ENCODE data around the gene TOB2.
"Not testable (repeated sequence)": the region's sequence is repeated elsewhere in the genome, so short reads cannot be mapped to it uniquely, and the experiment has no call there.

Gene TOB2

DNA sequence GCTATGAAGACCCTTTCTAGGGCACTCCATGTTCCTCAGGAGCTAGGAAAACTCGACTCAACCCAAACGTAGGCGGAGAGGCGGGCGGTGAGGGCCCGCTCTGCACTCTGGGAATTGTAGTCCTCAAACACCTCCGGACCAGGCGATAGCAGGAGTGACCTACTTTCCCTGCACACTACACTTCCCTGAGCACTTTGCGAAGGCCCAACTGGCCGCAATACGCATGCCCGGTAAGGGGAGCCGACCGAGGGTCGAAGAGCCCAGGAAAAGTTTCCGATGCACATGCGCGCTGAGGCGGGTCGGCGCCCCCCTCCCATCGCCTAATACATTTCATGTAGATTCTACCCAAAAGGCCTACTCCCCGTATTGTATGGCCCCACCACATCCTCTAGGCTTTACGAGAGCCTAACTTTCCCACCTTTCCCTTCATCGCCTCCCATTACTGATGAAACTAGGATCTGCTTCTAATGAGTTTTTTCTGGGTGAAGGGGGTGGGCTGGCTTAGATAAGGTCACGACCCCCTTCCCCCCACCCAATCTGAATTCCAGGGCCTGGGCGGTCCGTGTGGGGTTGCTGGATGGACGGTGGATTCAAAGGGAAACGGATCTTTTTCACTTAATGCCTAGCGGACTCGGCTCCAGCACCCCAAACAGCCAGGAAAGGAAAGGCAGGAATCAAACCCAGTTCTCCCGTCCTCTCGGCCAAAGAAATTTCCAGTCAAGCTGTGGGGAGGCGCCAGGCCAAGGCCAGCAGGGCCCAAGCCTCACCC lies 2.1 kb downstream of the TOB2 start:
- H3K4me3 ChIP-seq (ENCODE audit: insufficient read depth, low read depth, low read length): peak overlapping the region; percentile 91
- 0% methylated on average over 34 to 35 of the region's 35 CpGs for WGBS, 2 experiments
- peak overlapping the region; percentile 67 for H3K27ac ChIP-seq (ENCODE audit: insufficient read depth, low read depth, low read length, poor library complexity, severe bottlenecking)
- no peaks in the 10 kb centered on the region for H3K27me3 ChIP-seq (ENCODE audit: control insufficient read depth, insufficient read depth, low read length, poor library complexity, severe bottlenecking)
- peaks cover 18% of the 10 kb centered on the region for H3K4me1 ChIP-seq (ENCODE audit: control insufficient read depth, insufficient read depth, low read length)
- peaks cover 4% of the 10 kb centered on the region for H3K36me3 ChIP-seq (ENCODE audit: control insufficient read depth, insufficient read depth, low read length)
- no peaks in the 10 kb centered on the region for H3K9me3 ChIP-seq (ENCODE audit: control insufficient read depth, low read length)

DNA sequence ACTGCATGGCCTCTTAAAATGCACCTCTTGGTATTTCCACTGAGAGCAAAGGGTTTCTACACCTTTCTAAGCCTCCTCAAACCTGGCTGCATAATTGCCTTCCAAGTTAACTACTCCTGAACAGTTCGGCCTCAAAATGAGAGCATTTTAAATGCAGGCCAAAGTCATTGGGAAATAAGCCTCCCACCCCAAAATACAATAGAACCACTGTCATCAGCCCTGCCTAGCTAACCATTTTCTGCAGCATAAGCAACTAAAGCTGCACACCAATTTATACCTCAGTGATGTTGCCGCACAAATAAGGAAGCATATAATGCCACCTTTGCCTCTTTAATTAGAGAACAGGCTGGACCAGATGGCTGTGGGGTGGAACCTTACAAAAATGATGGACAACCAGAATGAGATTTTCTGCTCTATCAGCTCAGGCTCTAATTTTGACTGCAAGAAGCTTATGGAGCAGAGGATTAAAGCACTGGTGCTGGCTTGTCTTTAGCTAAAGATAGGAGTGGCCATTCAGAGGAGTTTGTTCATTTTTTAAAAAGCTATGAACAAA lies 4.3 kb downstream of the TOB2 start:
- no peak overlapping the region for H3K27ac ChIP-seq (ENCODE audit: insufficient read depth, low read depth, low read length, poor library complexity, severe bottlenecking)
- no peaks in the 10 kb centered on the region for H3K27me3 ChIP-seq (ENCODE audit: control insufficient read depth, insufficient read depth, low read length, poor library complexity, severe bottlenecking)
- H3K4me3 ChIP-seq (ENCODE audit: insufficient read depth, low read depth, low read length): no peak overlapping the region
- H3K4me1 ChIP-seq (ENCODE audit: control insufficient read depth, insufficient read depth, low read length): peaks cover 9% of the 10 kb centered on the region
- no peaks in the 10 kb centered on the region for H3K9me3 ChIP-seq (ENCODE audit: control insufficient read depth, low read length)
- H3K36me3 ChIP-seq (ENCODE audit: control insufficient read depth, insufficient read depth, low read length): peaks cover 7% of the 10 kb centered on the region
- 97 to 98% methylated on average over 2 of the region's 2 CpGs for WGBS, 2 experiments

DNA sequence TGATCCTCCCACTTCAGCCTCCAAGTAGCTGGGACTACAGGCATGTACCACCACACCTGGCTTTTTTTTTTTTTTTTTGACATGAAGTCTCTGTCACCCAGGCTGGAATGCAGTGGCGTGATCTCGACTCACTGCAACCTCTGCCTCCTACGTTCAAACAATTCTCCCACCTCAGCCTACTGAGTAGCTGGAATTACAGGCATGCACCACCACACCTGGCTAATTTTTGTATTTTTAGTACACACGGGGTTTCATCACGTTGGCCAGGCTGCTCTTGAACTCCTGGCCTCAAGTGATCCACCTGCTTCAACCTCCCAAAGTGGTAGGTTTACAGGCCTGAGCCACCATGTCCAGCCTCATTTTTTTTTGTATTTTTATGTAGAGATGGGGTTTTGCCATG lies 6.1 kb downstream of the TOB2 start:
- WGBS, 2 experiments: 90 to 94% methylated on average over 5 of the region's 5 CpGs
- not testable (repeated sequence) for H3K4me1 ChIP-seq (ENCODE audit: control insufficient read depth, insufficient read depth, low read length); H3K27ac ChIP-seq (ENCODE audit: insufficient read depth, low read depth, low read length, poor library complexity, severe bottlenecking); H3K27me3 ChIP-seq (ENCODE audit: control insufficient read depth, insufficient read depth, low read length, poor library complexity, severe bottlenecking); H3K9me3 ChIP-seq (ENCODE audit: control insufficient read depth, low read length); H3K4me3 ChIP-seq (ENCODE audit: insufficient read depth, low read depth, low read length)
- H3K36me3 ChIP-seq (ENCODE audit: control insufficient read depth, insufficient read depth, low read length): peaks cover 25% of the 10 kb centered on the region

DNA sequence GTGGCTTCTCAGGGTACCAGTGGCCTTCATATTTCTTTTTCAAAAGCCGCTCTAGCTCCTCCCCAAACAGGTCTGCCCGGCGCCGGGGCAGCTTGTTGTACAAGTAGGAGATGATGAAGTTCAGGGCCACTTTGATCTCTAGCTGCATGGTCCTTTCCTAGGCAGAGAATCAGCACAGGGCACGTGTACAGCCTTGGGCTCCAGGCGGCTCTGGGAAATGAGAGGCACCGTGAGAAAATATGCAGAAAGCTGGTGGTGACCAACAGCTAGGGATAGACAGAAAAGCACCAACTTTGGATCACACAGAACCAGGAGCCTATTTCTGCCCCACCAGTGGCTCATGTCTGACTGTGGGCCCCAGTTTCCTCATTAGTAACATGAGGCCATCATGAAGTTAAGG lies 9.4 kb downstream of the TOB2 start:
- no peaks in the 10 kb centered on the region for H3K4me1 ChIP-seq (ENCODE audit: control insufficient read depth, insufficient read depth, low read length)
- no peaks in the 10 kb centered on the region for H3K9me3 ChIP-seq (ENCODE audit: control insufficient read depth, low read length)
- H3K27me3 ChIP-seq (ENCODE audit: control insufficient read depth, insufficient read depth, low read length, poor library complexity, severe bottlenecking): no peaks in the 10 kb centered on the region
- peaks cover 37% of the 10 kb centered on the region for H3K36me3 ChIP-seq (ENCODE audit: control insufficient read depth, insufficient read depth, low read length)
- no peak overlapping the region for H3K4me3 ChIP-seq (ENCODE audit: insufficient read depth, low read depth, low read length)
- 96 to 97% methylated on average over 7 of the region's 7 CpGs for WGBS, 2 experiments
- H3K27ac ChIP-seq (ENCODE audit: insufficient read depth, low read depth, low read length, poor library complexity, severe bottlenecking): no peak overlapping the region

DNA sequence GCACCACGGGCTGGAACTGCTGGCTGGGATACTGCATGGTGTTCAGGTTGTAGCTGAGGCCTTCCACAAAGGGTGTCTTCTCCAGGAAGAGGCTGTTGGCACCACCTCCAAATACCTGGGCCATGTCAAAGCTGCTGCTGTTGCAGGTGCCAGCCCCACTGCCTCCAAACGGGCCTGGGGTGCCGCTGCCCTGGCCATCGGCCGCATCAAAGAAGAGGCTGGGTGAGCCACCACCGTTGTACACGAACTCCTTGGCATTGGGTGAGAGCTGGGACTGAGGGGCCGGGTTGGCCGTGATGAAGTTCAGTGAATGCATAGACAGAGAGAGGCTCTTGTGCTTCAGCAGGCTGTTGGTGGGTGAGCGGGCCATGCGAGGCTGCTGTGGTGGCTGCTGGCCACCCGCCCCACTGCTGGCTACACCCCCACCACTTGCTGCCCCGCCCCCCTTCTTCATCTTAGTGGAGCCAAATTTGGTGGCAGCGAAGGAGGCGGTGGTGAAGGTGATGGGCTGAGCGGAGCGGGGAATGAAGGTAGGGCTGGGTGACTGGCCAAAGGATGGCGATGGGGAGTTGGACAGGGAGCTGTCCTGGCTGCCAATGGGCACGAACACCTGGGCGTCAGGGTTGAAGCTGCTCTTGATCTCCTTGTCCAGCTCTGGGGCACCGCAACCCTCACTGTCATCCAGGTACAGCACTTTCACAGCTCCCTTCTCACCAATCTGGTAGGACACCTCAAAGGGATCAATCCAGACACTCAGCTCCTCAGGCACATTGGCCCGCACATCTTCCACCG lies 10.1 kb downstream of the TOB2 start:
- Histone ChIP-seq H3K4me1 (ENCODE audit: control insufficient read depth, insufficient read depth, low read length) (no peaks in the 10 kb centered on the region), H3K27me3 (ENCODE audit: control insufficient read depth, insufficient read depth, low read length, poor library complexity, severe bottlenecking) (no peaks in the 10 kb centered on the region), H3K9me3 (ENCODE audit: control insufficient read depth, low read length) (no peaks in the 10 kb centered on the region), H3K27ac (ENCODE audit: insufficient read depth, low read depth, low read length, poor library complexity, severe bottlenecking) (no peak overlapping the region), H3K4me3 (ENCODE audit: insufficient read depth, low read depth, low read length) (no peak overlapping the region), H3K36me3 (ENCODE audit: control insufficient read depth, insufficient read depth, low read length) (peaks cover 40% of the 10 kb centered on the region)
- 91 to 92% methylated on average over 23 of the region's 23 CpGs for WGBS, 2 experiments

DNA sequence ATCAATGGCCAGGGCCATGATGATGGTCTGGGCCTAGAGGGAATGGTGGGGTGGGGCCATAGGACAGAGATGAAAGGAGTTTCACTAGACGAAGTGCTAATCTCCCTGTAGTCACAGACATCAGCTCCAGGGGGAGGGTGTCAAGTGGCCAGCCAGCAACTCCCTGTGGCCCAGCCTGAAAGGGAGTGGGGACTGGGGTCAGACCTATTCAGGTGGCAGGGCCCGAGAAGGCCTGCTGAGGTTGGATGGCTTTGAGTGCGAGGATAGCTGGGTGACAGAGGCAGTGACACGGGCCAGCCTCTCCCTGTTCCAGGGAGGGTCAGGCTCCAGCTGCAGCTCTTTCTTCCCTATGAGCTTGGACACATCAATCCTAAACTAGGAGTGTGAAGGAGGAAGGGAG lies 11.0 kb downstream of the TOB2 start:
- H3K4me3 ChIP-seq (ENCODE audit: insufficient read depth, low read depth, low read length): no peak overlapping the region
- no peak overlapping the region for H3K27ac ChIP-seq (ENCODE audit: insufficient read depth, low read depth, low read length, poor library complexity, severe bottlenecking)
- WGBS, 2 experiments: 84 to 95% methylated on average over 4 of the region's 4 CpGs
- H3K27me3 ChIP-seq (ENCODE audit: control insufficient read depth, insufficient read depth, low read length, poor library complexity, severe bottlenecking): no peaks in the 10 kb centered on the region
- no peaks in the 10 kb centered on the region for H3K9me3 ChIP-seq (ENCODE audit: control insufficient read depth, low read length)
- peaks cover 38% of the 10 kb centered on the region for H3K36me3 ChIP-seq (ENCODE audit: control insufficient read depth, insufficient read depth, low read length)
- no peaks in the 10 kb centered on the region for H3K4me1 ChIP-seq (ENCODE audit: control insufficient read depth, insufficient read depth, low read length)

DNA sequence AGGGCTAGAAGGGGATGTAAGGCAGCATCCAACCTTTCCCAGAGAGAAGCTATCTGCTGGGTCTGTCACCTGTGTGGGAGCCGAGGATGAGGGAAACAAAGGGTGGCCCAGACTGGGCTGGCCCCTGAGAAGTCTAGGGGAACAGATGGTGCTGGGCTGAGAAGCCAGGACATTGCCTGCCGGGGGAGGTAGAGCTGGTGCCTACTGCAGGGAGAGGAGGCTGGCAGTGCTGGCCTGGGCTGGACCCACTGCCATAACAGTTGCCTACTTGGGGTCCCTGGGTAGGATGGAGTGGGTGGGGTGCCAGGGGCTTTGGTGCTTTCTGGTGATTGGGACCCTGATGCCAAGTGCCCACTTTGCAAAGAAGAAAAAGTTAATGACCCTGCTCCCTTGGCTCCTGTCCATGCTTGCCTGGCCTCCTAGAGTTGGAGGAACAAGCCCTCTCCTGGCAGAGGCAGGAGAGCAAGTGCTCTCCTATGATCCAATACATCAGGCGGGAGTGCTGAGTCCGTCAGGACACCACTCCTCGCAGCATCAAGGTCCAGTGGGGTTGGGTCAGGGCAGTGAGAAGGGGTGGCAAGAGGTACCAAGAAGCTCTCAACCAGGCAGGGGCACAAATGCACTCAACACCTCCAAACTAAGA lies 12.1 kb downstream of the TOB2 start:
- peaks cover 38% of the 10 kb centered on the region for H3K36me3 ChIP-seq (ENCODE audit: control insufficient read depth, insufficient read depth, low read length)
- WGBS, 2 experiments: 83 to 85% methylated on average over 5 of the region's 5 CpGs
- not testable (repeated sequence) for H3K27me3 ChIP-seq (ENCODE audit: control insufficient read depth, insufficient read depth, low read length, poor library complexity, severe bottlenecking); H3K9me3 ChIP-seq (ENCODE audit: control insufficient read depth, low read length); H3K4me3 ChIP-seq (ENCODE audit: insufficient read depth, low read depth, low read length); H3K4me1 ChIP-seq (ENCODE audit: control insufficient read depth, insufficient read depth, low read length); H3K27ac ChIP-seq (ENCODE audit: insufficient read depth, low read depth, low read length, poor library complexity, severe bottlenecking)

DNA sequence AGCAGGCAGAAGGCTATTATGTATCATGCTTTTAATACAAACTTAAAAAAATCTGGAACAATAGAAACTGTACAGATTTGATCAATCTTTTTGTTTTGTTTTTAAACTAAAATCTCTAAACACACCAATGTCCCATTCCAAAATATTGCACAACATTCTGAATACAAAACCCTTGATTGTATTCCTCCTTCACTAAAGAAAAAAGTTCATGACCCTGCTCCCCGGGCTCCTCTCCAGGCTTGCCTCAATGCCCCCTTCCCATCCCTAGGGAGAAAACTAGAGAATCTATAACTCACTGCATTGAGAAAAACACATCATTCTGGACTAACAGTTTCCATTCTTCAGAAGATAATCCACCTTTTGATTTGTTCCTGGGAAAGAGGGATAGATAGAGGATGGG lies 13.1 kb downstream of the TOB2 start:
- not testable (repeated sequence) for H3K27ac ChIP-seq (ENCODE audit: insufficient read depth, low read depth, low read length, poor library complexity, severe bottlenecking); H3K4me3 ChIP-seq (ENCODE audit: insufficient read depth, low read depth, low read length); H3K27me3 ChIP-seq (ENCODE audit: control insufficient read depth, insufficient read depth, low read length, poor library complexity, severe bottlenecking); H3K9me3 ChIP-seq (ENCODE audit: control insufficient read depth, low read length); H3K4me1 ChIP-seq (ENCODE audit: control insufficient read depth, insufficient read depth, low read length)
- H3K36me3 ChIP-seq (ENCODE audit: control insufficient read depth, insufficient read depth, low read length): peaks cover 38% of the 10 kb centered on the region
- 91 to 100% methylated on average over 1 of the region's 1 CpG for WGBS, 2 experiments

DNA sequence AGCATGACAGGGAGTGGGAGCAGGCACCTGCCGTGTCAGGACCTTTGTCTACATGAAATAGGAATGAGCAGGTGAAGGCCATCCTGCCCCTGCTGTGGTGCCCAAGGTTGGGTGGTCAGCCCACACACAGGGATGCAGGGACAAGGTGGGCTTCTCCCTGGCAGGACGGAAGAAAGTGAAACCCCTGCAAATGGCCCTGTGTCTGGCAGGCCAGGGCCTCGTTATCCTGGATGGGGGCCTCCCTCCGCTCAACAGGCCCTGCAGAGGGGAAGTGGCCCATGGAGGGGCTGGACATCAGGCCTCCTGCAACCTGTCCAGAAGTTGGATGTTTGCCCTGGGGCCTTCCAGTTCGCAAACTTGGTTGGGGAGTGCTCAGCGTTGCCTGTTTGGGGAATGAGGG lies 14.9 kb downstream of the TOB2 start:
- no peaks in the 10 kb centered on the region for H3K9me3 ChIP-seq (ENCODE audit: control insufficient read depth, low read length)
- H3K36me3 ChIP-seq (ENCODE audit: control insufficient read depth, insufficient read depth, low read length): peaks cover 29% of the 10 kb centered on the region
- H3K27ac ChIP-seq (ENCODE audit: insufficient read depth, low read depth, low read length, poor library complexity, severe bottlenecking): no peak overlapping the region
- 94 to 97% methylated on average over 6 of the region's 6 CpGs for WGBS, 2 experiments
- H3K4me1 ChIP-seq (ENCODE audit: control insufficient read depth, insufficient read depth, low read length): no peaks in the 10 kb centered on the region
- H3K27me3 ChIP-seq (ENCODE audit: control insufficient read depth, insufficient read depth, low read length, poor library complexity, severe bottlenecking): no peaks in the 10 kb centered on the region
- H3K4me3 ChIP-seq (ENCODE audit: insufficient read depth, low read depth, low read length): no peak overlapping the region

DNA sequence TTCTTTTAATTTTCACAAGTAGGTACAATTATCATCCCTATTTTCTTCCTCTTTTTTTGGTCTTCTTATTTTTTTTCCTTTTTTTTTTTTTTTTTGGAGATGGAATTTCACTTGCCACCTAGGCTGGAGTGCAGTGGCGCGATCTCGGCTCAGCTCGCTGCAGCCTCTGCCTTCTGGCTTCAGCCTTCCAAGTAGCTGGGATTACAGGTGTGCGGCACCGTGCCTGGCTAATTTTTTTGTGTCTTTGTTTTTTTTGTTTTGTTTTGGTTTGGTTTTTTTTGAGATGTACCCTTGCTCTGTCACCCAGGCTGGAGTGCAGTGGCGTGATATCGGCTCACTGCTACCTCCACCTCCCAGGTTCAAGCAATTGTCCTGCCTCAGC lies 16.7 kb downstream of the TOB2 start:
- peaks cover 12% of the 10 kb centered on the region for H3K36me3 ChIP-seq (ENCODE audit: control insufficient read depth, insufficient read depth, low read length)
- H3K4me3 ChIP-seq (ENCODE audit: insufficient read depth, low read depth, low read length): no peak overlapping the region
- H3K27me3 ChIP-seq (ENCODE audit: control insufficient read depth, insufficient read depth, low read length, poor library complexity, severe bottlenecking): no peaks in the 10 kb centered on the region
- H3K4me1 ChIP-seq (ENCODE audit: control insufficient read depth, insufficient read depth, low read length): no peaks in the 10 kb centered on the region
- H3K27ac ChIP-seq (ENCODE audit: insufficient read depth, low read depth, low read length, poor library complexity, severe bottlenecking): no peak overlapping the region
- H3K9me3 ChIP-seq (ENCODE audit: control insufficient read depth, low read length): no peaks in the 10 kb centered on the region
- 91% methylated on average over 8 of the region's 8 CpGs for WGBS, 2 experiments

Measured in ectodermal cell (in vitro differentiated cells).